Measurements from ENCODE around the gene KLHL33. TPM values are rescaled to one million over a fixed set of nuclear protein-coding genes. Genes with fewer than 3 reads are reported as not detected.

The KLHL33 gene
- total RNA-seq, 5 donors from 2014 or later (not counting 1 experiment from before 2014, with no cell fraction given): 0.07 to 0.65 (median 0.22) TPM

- H3K36me3 Mint-ChIP-seq: no peaks in the 10 kb centered on the region
- no peak overlapping the region for H3K27ac ChIP-seq (ENCODE audit: low read length)
- H3K4me3 Mint-ChIP-seq: no peak overlapping the region
- ChIA-PET CTCF (interaction anchor here in 1 of 2 donors (0.8 kb wide), 1 partner anchor 68 kb away, joined by 3 read pairs; no protein-coding TSS in a partner anchor), POLR2A (no interaction called here)
- no peaks in the 10 kb centered on the region for H3K27me3 ChIP-seq (replicated peaks in 1 of 2; ENCODE audit: control insufficient read depth in 2 of 2, extremely low read depth in 1 of 2, insufficient read depth in 2 of 2, low read length in 1 of 2)
- H3K9me3 Mint-ChIP-seq: no peaks in the 10 kb centered on the region
- H3K4me1 Mint-ChIP-seq: peaks cover 17 to 20% (median 18%) of the 10 kb centered on the region in 3 donors
- peaks cover 10 to 16% of the 10 kb centered on the region in 2 experiments for H3K4me1 ChIP-seq (ENCODE audit: control insufficient read depth in 1 of 2, extremely low read depth in 1 of 2, insufficient read depth in 2 of 2, low read length in 2 of 2)
- no peak for ATAC-seq (replicated peaks in 1 of 4)
- WGBS (ENCODE audit: insufficient coverage): 95% methylated on average over 2 of the region's 2 CpGs
- no peaks in the 10 kb centered on the region for H3K9me3 ChIP-seq
- H3K36me3 ChIP-seq (ENCODE audit: control insufficient read depth in 2 of 2, extremely low read depth in 1 of 2, insufficient read depth in 1 of 2, low read length in 1 of 2): no peaks in the 10 kb centered on the region
- no peak for DNase-seq
- no peak overlapping the region for H3K27ac Mint-ChIP-seq
- no peaks in the 10 kb centered on the region for H3K27me3 Mint-ChIP-seq
- no peak overlapping the region for H3K4me3 ChIP-seq (ENCODE audit: control insufficient read depth in 1 of 2, extremely low read depth in 1 of 2, low read length in 1 of 2)
Observed at GRCh38 chr14:20418501-20418909, 17.5 kb downstream of the KLHL33 start.

GRCh38 chr14:20417250-20418186 is 18.4 kb downstream of the KLHL33 start:
- ChIA-PET POLR2A (interaction anchor here in 1 of 2 donors (0.5 kb wide), 1 partner anchor 11 kb away, joined by 10 read pairs; no protein-coding TSS in a partner anchor), CTCF (interaction anchor here (0.6 to 1.3 kb wide), 8 partner anchors 27 to 588 kb away, joined by 3 to 5 read pairs (median 4); partner anchors contain the start of genes APEX1 (in 1 of the 2) and PARP2 (in 1 of the 2))
- peaks cover 17 to 27% (median 24%) of the 10 kb centered on the region in 3 donors for H3K4me1 Mint-ChIP-seq
- no peak overlapping the region for H3K4me3 Mint-ChIP-seq
- no peaks in the 10 kb centered on the region for H3K9me3 Mint-ChIP-seq
- H3K27me3 Mint-ChIP-seq: no peaks in the 10 kb centered on the region
- H3K4me3 ChIP-seq (ENCODE audit: control insufficient read depth in 1 of 2, extremely low read depth in 1 of 2, low read length in 1 of 2): no peak overlapping the region
- H3K36me3 Mint-ChIP-seq: no peaks in the 10 kb centered on the region
- peaks cover 12 to 20% of the 10 kb centered on the region in 2 experiments for H3K4me1 ChIP-seq (ENCODE audit: control insufficient read depth in 1 of 2, extremely low read depth in 1 of 2, insufficient read depth in 2 of 2, low read length in 2 of 2)
- no peaks in the 10 kb centered on the region for H3K36me3 ChIP-seq (ENCODE audit: control insufficient read depth in 2 of 2, extremely low read depth in 1 of 2, insufficient read depth in 1 of 2, low read length in 1 of 2)
- no peaks in the 10 kb centered on the region for H3K27me3 ChIP-seq (replicated peaks in 1 of 2; ENCODE audit: control insufficient read depth in 2 of 2, extremely low read depth in 1 of 2, insufficient read depth in 2 of 2, low read length in 1 of 2)
- H3K27ac Mint-ChIP-seq: no peak overlapping the region
- ATAC-seq (replicated peaks in 1 of 4) (no peak), DNase-seq (no peak)
- no peaks in the 10 kb centered on the region for H3K9me3 ChIP-seq
- H3K27ac ChIP-seq (ENCODE audit: low read length): no peak overlapping the region
- WGBS (ENCODE audit: insufficient coverage): 89% methylated on average over 5 of the region's 7 CpGs

- Histone ChIP-seq H3K9me3 (no peaks in the 10 kb centered on the region), H3K36me3 (ENCODE audit: control insufficient read depth in 2 of 2, extremely low read depth in 1 of 2, insufficient read depth in 1 of 2, low read length in 1 of 2) (no peaks in the 10 kb centered on the region), H3K27ac (ENCODE audit: low read length) (peak overlapping the region; percentile 3), H3K27me3 (replicated peaks in 1 of 2; ENCODE audit: control insufficient read depth in 2 of 2, extremely low read depth in 1 of 2, insufficient read depth in 2 of 2, low read length in 1 of 2) (no peaks in the 10 kb centered on the region), H3K4me1 (ENCODE audit: control insufficient read depth in 1 of 2, extremely low read depth in 1 of 2, insufficient read depth in 2 of 2, low read length in 2 of 2) (peaks cover 15 to 20% of the 10 kb centered on the region in 2 experiments), H3K4me3 (ENCODE audit: control insufficient read depth in 1 of 2, extremely low read depth in 1 of 2, low read length in 1 of 2) (no peak overlapping the region)
- Mint-ChIP-seq H3K27me3 (no peaks in the 10 kb centered on the region), H3K4me3 (no peak overlapping the region), H3K9me3 (no peaks in the 10 kb centered on the region), H3K4me1 (peaks cover 28 to 36% (median 34%) of the 10 kb centered on the region in 3 donors), H3K27ac (peak overlapping the region; percentile 4 to 61), H3K36me3 (no peaks in the 10 kb centered on the region)
- POLR2A ChIA-PET: interaction anchor here (0.7 to 0.8 kb wide), 3 partner anchors 39 to 45 kb away, joined by 4 to 9 read pairs (median 7); partner anchors contain the start of genes PIP4P1 (in 2 of the 2) and APEX1 (in 1 of the 2)
- WGBS (ENCODE audit: insufficient coverage): 100% methylated on average over 1 of the region's 2 CpGs
- CTCF ChIA-PET: interaction anchor here (0.5 to 2.8 kb wide), 23 partner anchors 11 to 553 kb away, joined by 3 to 18 read pairs (median 4); partner anchors contain the start of genes APEX1 (in 1 of the 2), OSGEP (in 1 of the 2) and PIP4P1 (in 1 of the 2)
- ATAC-seq (replicated peaks in 1 of 4) (no peak), DNase-seq (no peak)
Observed at GRCh38 chr14:20416223-20416622, 19.7 kb downstream of the KLHL33 start.

- H3K36me3 Mint-ChIP-seq: no peaks in the 10 kb centered on the region
- CTCF ChIA-PET: interaction anchor here (0.5 to 2.8 kb wide), 28 partner anchors 10 to 727 kb away, joined by 3 to 18 read pairs (median 4); partner anchors contain the start of genes APEX1 (in 1 of the 2), OSGEP (in 1 of the 2) and PIP4P1 (in 1 of the 2)
- H3K4me3 ChIP-seq (ENCODE audit: control insufficient read depth in 1 of 2, extremely low read depth in 1 of 2, low read length in 1 of 2): no peak overlapping the region
- POLR2A ChIA-PET: interaction anchor here (0.6 to 1.0 kb wide), 5 partner anchors 33 to 73 kb away, joined by 4 to 10 read pairs (median 7); partner anchors contain the start of genes PIP4P1 (in 2 of the 2) and APEX1 (in 1 of the 2)
- H3K4me1 ChIP-seq (ENCODE audit: control insufficient read depth in 1 of 2, extremely low read depth in 1 of 2, insufficient read depth in 2 of 2, low read length in 2 of 2): peaks cover 15 to 20% of the 10 kb centered on the region in 2 experiments
- H3K36me3 ChIP-seq (ENCODE audit: control insufficient read depth in 2 of 2, extremely low read depth in 1 of 2, insufficient read depth in 1 of 2, low read length in 1 of 2): no peaks in the 10 kb centered on the region
- H3K4me1 Mint-ChIP-seq: peaks cover 31 to 40% (median 37%) of the 10 kb centered on the region in 3 donors
- ATAC-seq (replicated peaks in 1 of 4) (peak; percentile 12 to 36 (median 30)), DNase-seq (peak in 19 of 35 experiments; percentile 15 to 74 (median 28))
- H3K27ac Mint-ChIP-seq: peak overlapping the region; percentile 4 to 61
- H3K9me3 Mint-ChIP-seq: no peaks in the 10 kb centered on the region
- H3K27me3 Mint-ChIP-seq: no peaks in the 10 kb centered on the region
- H3K9me3 ChIP-seq: no peaks in the 10 kb centered on the region
- no CpG with 5 or more reads among the region's 3 CpGs for WGBS (ENCODE audit: insufficient coverage)
- H3K27ac ChIP-seq (ENCODE audit: low read length): peak overlapping the region; percentile 3
- H3K4me3 Mint-ChIP-seq: no peak overlapping the region
- no peaks in the 10 kb centered on the region for H3K27me3 ChIP-seq (replicated peaks in 1 of 2; ENCODE audit: control insufficient read depth in 2 of 2, extremely low read depth in 1 of 2, insufficient read depth in 2 of 2, low read length in 1 of 2)
Observed at GRCh38 chr14:20415782-20416206, 20.2 kb downstream of the KLHL33 start.

- peaks cover 15 to 20% of the 10 kb centered on the region in 2 experiments for H3K4me1 ChIP-seq (ENCODE audit: control insufficient read depth in 1 of 2, extremely low read depth in 1 of 2, insufficient read depth in 2 of 2, low read length in 2 of 2)
- H3K4me3 Mint-ChIP-seq: peak overlapping the region; percentile 90 to 97 (median 95)
- peak overlapping the region; percentile 88 for H3K27ac ChIP-seq (ENCODE audit: low read length)
- WGBS (ENCODE audit: insufficient coverage): under 1% methylated on average over 9 of the region's 9 CpGs
- H3K27me3 Mint-ChIP-seq: no peaks in the 10 kb centered on the region
- ChIA-PET POLR2A (interaction anchor here in 1 of 2 donors (1.5 kb wide), 1 partner anchor 41 kb away, joined by 4 read pairs; the partner anchor contains the start of genes APEX1 and OSGEP), CTCF (interaction anchor here (0.6 to 2.8 kb wide), 11 partner anchors 9 to 195 kb away, joined by 3 to 18 read pairs (median 3); partner anchors contain the start of gene PIP4P1 (in 1 of the 2))
- H3K4me3 ChIP-seq (ENCODE audit: control insufficient read depth in 1 of 2, extremely low read depth in 1 of 2, low read length in 1 of 2): peak overlapping the region; percentile 85 to 97
- no peaks in the 10 kb centered on the region for H3K36me3 ChIP-seq (ENCODE audit: control insufficient read depth in 2 of 2, extremely low read depth in 1 of 2, insufficient read depth in 1 of 2, low read length in 1 of 2)
- H3K27me3 ChIP-seq (replicated peaks in 1 of 2; ENCODE audit: control insufficient read depth in 2 of 2, extremely low read depth in 1 of 2, insufficient read depth in 2 of 2, low read length in 1 of 2): no peaks in the 10 kb centered on the region
- peak in 9 of 35 experiments; percentile 5 to 57 (median 13) for DNase-seq
- no peaks in the 10 kb centered on the region for H3K9me3 ChIP-seq
- H3K27ac Mint-ChIP-seq: peak overlapping the region; percentile 97 to 98
- peak; percentile 38 to 58 (median 54) for ATAC-seq (replicated peaks in 1 of 4)
- no peaks in the 10 kb centered on the region for H3K9me3 Mint-ChIP-seq
- H3K36me3 Mint-ChIP-seq: no peaks in the 10 kb centered on the region
- peaks cover 40 to 49% (median 46%) of the 10 kb centered on the region in 3 donors for H3K4me1 Mint-ChIP-seq
Observed at GRCh38 chr14:20413744-20414082, 22.3 kb downstream of the KLHL33 start.

Data from T-cell (primary cell).